ENCODE measurements around the gene ABCD3. TPM values are rescaled to one million over a fixed set of nuclear protein-coding genes. Genes with fewer than 3 reads are reported as not detected.

Gene ABCD3
- total RNA-seq, 1 experiment from 2014 or later, result 26.5 TPM

- H3K9me3 Mint-ChIP-seq (ENCODE audit: unreplicated experiment), result no peaks in the 10 kb centered on the region
- no peak overlapping the region for H3K27ac Mint-ChIP-seq (ENCODE audit: low read depth, unreplicated experiment)
- H3K27me3 Mint-ChIP-seq (ENCODE audit: insufficient read depth, unreplicated experiment), result no peaks in the 10 kb centered on the region
- ChIA-PET CTCF (interaction anchor here (0.6 to 4.6 kb wide), 6 partner anchors 14 to 1030 kb away, joined by 3 to 24 read pairs (median 4); no protein-coding TSS in a partner anchor), POLR2A (no interaction called here)
- TF ChIP-seq, protein P1, sequence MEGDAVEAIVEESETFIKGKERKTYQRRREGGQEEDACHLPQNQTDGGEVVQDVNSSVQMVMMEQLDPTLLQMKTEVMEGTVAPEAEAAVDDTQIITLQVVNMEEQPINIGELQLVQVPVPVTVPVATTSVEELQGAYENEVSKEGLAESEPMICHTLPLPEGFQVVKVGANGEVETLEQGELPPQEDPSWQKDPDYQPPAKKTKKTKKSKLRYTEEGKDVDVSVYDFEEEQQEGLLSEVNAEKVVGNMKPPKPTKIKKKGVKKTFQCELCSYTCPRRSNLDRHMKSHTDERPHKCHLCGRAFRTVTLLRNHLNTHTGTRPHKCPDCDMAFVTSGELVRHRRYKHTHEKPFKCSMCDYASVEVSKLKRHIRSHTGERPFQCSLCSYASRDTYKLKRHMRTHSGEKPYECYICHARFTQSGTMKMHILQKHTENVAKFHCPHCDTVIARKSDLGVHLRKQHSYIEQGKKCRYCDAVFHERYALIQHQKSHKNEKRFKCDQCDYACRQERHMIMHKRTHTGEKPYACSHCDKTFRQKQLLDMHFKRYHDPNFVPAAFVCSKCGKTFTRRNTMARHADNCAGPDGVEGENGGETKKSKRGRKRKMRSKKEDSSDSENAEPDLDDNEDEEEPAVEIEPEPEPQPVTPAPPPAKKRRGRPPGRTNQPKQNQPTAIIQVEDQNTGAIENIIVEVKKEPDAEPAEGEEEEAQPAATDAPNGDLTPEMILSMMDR (IDR thresholded peaks at IDR 0.05; ENCODE audit: unreplicated experiment), result no peak
- H3K36me3 Mint-ChIP-seq (ENCODE audit: insufficient read depth, unreplicated experiment), result peaks cover 75% of the 10 kb centered on the region
- H3K4me1 Mint-ChIP-seq (ENCODE audit: insufficient read depth, unreplicated experiment), result peaks cover 6% of the 10 kb centered on the region
- H3K4me3 Mint-ChIP-seq (ENCODE audit: unreplicated experiment), result no peak overlapping the region
- no peak for DNase-seq (ENCODE audit: unreplicated experiment)
- intact Hi-C loops (cut with micrococcal nuclease), result no loop called here
- no TSS peak for BruUV-seq (replicated peaks)
Observed at GRCh38 chr1:94501426-94501825, 83.2 kb downstream of the ABCD3 start.

GRCh38 chr1:94501935-94502334 lies 83.7 kb downstream of the ABCD3 start:
- Mint-ChIP-seq H3K9me3 (ENCODE audit: unreplicated experiment) (no peaks in the 10 kb centered on the region), H3K4me1 (ENCODE audit: insufficient read depth, unreplicated experiment) (peaks cover 6% of the 10 kb centered on the region), H3K36me3 (ENCODE audit: insufficient read depth, unreplicated experiment) (peaks cover 75% of the 10 kb centered on the region), H3K27ac (ENCODE audit: low read depth, unreplicated experiment) (no peak overlapping the region), H3K4me3 (ENCODE audit: unreplicated experiment) (no peak overlapping the region), H3K27me3 (ENCODE audit: insufficient read depth, unreplicated experiment) (no peaks in the 10 kb centered on the region)
- TF ChIP-seq, protein P1 (IDR thresholded peaks at IDR 0.05; ENCODE audit: unreplicated experiment), result no peak
- BruUV-seq (replicated peaks), result no TSS peak
- ChIA-PET POLR2A (no interaction called here), CTCF (interaction anchor here (0.6 to 4.6 kb wide), 6 partner anchors 12 to 303 kb away, joined by 3 to 24 read pairs (median 4); no protein-coding TSS in a partner anchor)
- DNase-seq (ENCODE audit: unreplicated experiment), result no peak
- intact Hi-C loops (cut with micrococcal nuclease), result no loop called here

DNA sequence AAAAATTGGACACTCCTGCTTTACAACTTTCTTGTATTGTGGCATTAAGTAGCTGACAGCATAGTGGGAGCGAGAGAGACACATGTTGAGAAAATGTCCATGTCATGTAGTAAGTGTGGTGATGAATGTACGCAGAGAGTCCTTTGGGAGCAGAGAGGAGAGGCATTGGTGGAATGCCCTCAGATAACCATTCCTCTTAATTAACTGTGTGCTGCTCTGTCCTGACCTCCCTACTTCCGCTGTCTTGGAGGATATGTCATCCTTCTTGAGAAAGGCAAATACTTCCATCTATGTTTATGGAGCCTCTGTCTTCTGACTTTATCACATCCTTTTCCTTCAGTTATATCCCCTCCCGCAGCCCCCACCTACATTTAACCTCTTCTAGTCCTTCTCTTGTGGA lies 85.0 kb downstream of the ABCD3 start:
- Mint-ChIP-seq H3K27ac (ENCODE audit: low read depth, unreplicated experiment) (no peak overlapping the region), H3K27me3 (ENCODE audit: insufficient read depth, unreplicated experiment) (no peaks in the 10 kb centered on the region), H3K4me1 (ENCODE audit: insufficient read depth, unreplicated experiment) (peaks cover 6% of the 10 kb centered on the region), H3K36me3 (ENCODE audit: insufficient read depth, unreplicated experiment) (peaks cover 73% of the 10 kb centered on the region), H3K9me3 (ENCODE audit: unreplicated experiment) (no peaks in the 10 kb centered on the region), H3K4me3 (ENCODE audit: unreplicated experiment) (no peak overlapping the region)
- TF ChIP-seq, protein P1 (IDR thresholded peaks at IDR 0.05; ENCODE audit: unreplicated experiment), result no peak
- intact Hi-C loops (cut with micrococcal nuclease), result no loop called here
- no peak for DNase-seq (ENCODE audit: unreplicated experiment)
- BruUV-seq (replicated peaks), result no TSS peak
- POLR2A ChIA-PET, result interaction anchor here (0.6 kb wide), 2 partner anchors 11 to 15 kb away, joined by 3 to 4 read pairs; no protein-coding TSS in a partner anchor
- CTCF ChIA-PET, result interaction anchor here (0.7 to 4.6 kb wide), 5 partner anchors 11 to 441 kb away, joined by 3 to 24 read pairs (median 6); no protein-coding TSS in a partner anchor

- ChIA-PET POLR2A (no interaction called here), CTCF (interaction anchor here (0.8 to 4.6 kb wide), 5 partner anchors 8 to 301 kb away, joined by 3 to 24 read pairs (median 5); no protein-coding TSS in a partner anchor)
- Mint-ChIP-seq H3K4me1 (ENCODE audit: insufficient read depth, unreplicated experiment) (peaks cover 6% of the 10 kb centered on the region), H3K27me3 (ENCODE audit: insufficient read depth, unreplicated experiment) (no peaks in the 10 kb centered on the region), H3K4me3 (ENCODE audit: unreplicated experiment) (no peak overlapping the region), H3K27ac (ENCODE audit: low read depth, unreplicated experiment) (no peak overlapping the region), H3K9me3 (ENCODE audit: unreplicated experiment) (no peaks in the 10 kb centered on the region), H3K36me3 (ENCODE audit: insufficient read depth, unreplicated experiment) (peaks cover 61% of the 10 kb centered on the region)
- no TSS peak for BruUV-seq (replicated peaks)
- TF ChIP-seq, protein P1 (IDR thresholded peaks at IDR 0.05; ENCODE audit: unreplicated experiment), result no peak
- intact Hi-C loops (cut with micrococcal nuclease), result no loop called here
- no peak for DNase-seq (ENCODE audit: unreplicated experiment)
Observed at GRCh38 chr1:94504601-94505000, 86.4 kb downstream of the ABCD3 start.
